Brain microvascular endothelial cell (primary cell): ENCODE results near the gene LDHA.
A peak's percentile ranks its signal among the peaks of the same experiment; 100 is the strongest.

Experiments used
- DNase-seq: peaks from one replicate; pipeline ENCODE4 v3.0.0-alpha.2; 2020
- H3K27ac ChIP-seq: fragments of 250-450 bp; sonication (Bioruptor Pico); 2 replicates; pipeline ENCODE4 v1.5.1; 2020; ENCODE audit warnings: mild to moderate bottlenecking, moderate library complexity
- H3K27me3 ChIP-seq: fragments of 250-450 bp; sonication (Bioruptor Pico); replicated peaks from 2 replicates; pipeline ENCODE4 v1.5.1; 2020; ENCODE audit warnings: mild to moderate bottlenecking
- H3K36me3 ChIP-seq: fragments of 250-450 bp; sonication (Bioruptor Pico); replicated peaks from 2 replicates; pipeline ENCODE4 v1.5.1; 2020; ENCODE audit warnings: mild to moderate bottlenecking
- H3K4me3 ChIP-seq: 2 replicates; pipeline ENCODE4 v1.5.1; 2011; ENCODE audit warnings: low read depth, mild to moderate bottlenecking, control low read depth, low read length, moderate library complexity
- CTCF ChIP-seq: IDR thresholded peaks from 2 replicates; pipeline ENCODE4 v1.5.1; 2011; ENCODE audit warnings: low read depth, mild to moderate bottlenecking, moderate library complexity, low read length, control low read depth, inconsistent platforms; ENCODE audit errors: missing control alignments
- in situ Hi-C: cut with HindIII; loops from 2 replicates; pipeline ENCODE4 v1.10.0; 2017; ENCODE audit warnings: low sequenced_read_pairs, low pct_ligation_motif_present

The LDHA gene

DNA sequence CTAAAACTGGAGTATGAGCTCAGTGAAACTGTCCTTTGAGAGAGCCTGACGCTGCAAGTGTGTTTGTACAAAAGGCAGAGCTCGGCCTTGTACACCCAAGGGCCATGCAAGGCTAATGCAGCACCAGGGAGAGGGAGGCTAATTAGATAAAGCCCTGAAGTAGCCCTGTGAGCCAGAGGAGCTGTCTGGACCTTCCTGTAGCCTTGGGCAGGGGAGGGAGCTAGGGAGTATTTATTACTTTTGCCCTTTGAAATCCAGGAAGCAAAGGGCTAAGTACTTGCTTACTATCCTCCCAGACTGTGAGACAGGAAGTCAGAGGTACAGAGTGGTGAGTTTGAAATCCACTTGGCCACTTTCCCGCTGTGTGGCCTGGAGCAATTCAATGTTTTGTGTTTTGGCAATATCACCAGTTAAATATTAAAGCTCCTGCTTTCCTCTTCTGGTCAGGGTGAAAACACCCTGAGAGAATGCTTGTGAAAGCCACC lies 10.2 kb upstream of the LDHA start:
- peak overlapping the region; percentile 97 for H3K27ac ChIP-seq
- H3K27me3 ChIP-seq: no peaks in the 10 kb centered on the region
- DNase-seq: peak; percentile 63
- TF ChIP-seq CTCF: no peak
- in situ Hi-C loops: no loop called here
- H3K4me3 ChIP-seq: no peak overlapping the region
- H3K36me3 ChIP-seq: no peaks in the 10 kb centered on the region

DNA sequence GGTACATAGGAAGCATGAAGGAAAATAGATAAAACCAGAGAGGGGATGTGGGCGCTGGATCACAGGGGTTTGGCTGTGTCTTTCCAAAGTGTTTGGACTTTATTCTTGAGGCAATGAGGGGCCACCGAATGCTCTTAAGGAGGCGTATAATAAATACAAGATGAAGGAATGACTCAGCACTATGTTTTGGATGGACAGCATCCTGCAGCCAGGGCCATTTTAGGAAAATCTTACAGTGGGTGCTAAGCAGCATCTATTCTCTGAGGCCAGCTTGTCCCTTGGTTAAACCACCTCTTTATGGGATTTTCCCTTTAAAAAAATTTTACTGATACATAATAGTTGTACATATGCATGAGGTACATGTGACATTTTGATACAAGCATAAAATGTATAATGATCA lies 4.3 kb upstream of the LDHA start:
- H3K36me3 ChIP-seq: no peaks in the 10 kb centered on the region
- no peak for TF ChIP-seq CTCF
- H3K27me3 ChIP-seq: no peaks in the 10 kb centered on the region
- no peak for DNase-seq
- H3K4me3 ChIP-seq: no peak overlapping the region
- in situ Hi-C loops: no loop called here
- H3K27ac ChIP-seq: no peak overlapping the region

DNA sequence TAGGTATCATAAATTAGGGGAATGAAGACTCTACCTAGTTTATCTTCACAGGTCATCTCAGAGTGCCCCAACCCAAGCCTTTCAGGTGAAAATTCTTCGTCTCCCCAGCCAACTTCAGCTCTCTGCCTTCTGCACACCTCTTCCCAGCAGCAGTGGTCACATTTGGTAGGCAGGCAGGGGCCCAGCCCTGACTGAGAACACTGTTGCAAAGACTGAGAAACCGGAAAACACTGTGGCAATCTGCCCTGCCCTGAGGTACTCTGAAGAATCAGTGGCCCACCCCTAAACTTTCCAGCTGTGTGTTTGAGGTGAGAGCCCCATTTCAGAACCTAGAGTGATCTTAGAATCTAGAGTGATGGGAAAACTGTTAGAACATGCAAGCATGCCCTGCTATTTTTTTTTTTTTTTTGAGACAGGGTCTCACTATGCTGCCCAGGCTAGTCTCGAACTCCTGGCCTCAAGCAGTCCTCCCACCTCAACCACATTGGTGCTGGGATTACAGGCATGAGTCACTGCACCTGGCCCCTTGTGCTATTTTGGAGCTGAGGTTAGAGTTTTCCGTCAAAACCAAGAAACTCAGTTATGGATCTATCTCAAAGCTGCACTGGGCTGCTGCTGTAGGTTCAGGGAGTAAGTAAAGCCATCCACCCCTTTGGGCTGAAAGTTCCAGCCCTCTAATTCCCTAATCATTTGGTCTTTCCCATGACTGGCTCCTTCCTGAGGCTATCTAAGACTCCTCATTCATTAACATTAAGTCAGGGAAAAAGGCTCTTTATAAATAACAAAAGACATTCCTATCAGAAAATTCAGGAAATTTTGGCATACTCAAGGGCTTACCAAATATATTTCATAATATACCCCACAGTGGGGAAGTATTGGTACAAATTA lies 1.7 kb upstream of the LDHA start:
- TF ChIP-seq CTCF: no peak
- no peak overlapping the region for H3K27ac ChIP-seq

GRCh38 chr11:18393581-18394274 lies 635 bp upstream of the LDHA start:
- no peak for TF ChIP-seq CTCF
- in situ Hi-C loops: no loop called here
- Histone ChIP-seq H3K36me3 (peaks cover 22% of the 10 kb centered on the region), H3K4me3 (peak overlapping the region; percentile 96), H3K27me3 (no peaks in the 10 kb centered on the region), H3K27ac (peak overlapping the region; percentile 62)
- no peak for DNase-seq

More for the DNA sequence above, 1.7 kb upstream of the LDHA start:
- Histone ChIP-seq H3K27me3 (no peaks in the 10 kb centered on the region), H3K36me3 (peaks cover 13% of the 10 kb centered on the region), H3K4me3 (no peak overlapping the region)
- in situ Hi-C loops: no loop called here
- no peak for DNase-seq

DNA sequence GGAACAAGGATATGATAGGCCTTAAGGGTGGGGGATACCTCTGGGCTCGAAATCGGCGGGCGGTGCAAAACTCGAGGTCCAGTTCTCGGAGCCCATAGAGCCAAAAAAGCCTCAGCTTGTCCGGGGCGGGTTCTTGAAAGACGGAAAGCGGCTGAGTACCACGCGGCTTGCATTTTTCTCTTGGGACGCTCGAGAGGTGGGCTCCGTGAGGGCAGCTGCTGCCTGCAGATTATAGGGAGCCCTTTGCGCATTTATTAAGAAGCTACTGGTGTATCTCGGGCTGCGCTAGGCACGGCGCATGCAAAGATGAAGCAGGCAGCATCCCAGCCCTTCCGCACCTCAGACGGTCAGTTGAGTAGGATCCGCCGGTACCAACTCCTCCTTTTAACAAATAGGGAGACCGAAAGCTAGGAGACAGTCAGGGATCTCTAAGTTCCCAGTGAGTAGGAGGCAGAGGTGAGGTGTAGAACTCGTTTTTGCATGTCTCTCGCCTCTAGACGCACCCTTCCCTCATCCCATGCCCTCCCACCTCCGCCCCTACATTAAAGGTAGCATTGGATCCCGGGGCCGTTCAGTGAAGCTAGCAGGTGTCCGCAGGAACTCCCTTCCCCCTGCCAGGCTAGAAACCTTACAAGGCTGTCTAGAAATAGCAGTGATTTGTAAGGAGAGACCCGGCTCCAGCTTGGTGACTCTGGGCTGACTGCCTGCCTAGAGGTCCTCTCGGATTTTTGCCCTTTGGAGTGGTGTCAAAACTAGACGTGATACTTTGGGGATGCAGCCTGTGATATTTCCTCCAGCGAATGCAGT lies 768 bp downstream of the LDHA start:
- Histone ChIP-seq H3K36me3 (peaks cover 36% of the 10 kb centered on the region), H3K4me3 (peak overlapping the region; percentile 96), H3K27ac (peak overlapping the region; percentile 62), H3K27me3 (no peaks in the 10 kb centered on the region)
- peak; percentile 7 for DNase-seq
- in situ Hi-C loops: no loop called here
- no peak for TF ChIP-seq CTCF
